ENCODE data around the gene KCTD16.
A peak's percentile ranks its signal among the peaks of the same experiment; 100 is the strongest.

KCTD16 gene

GRCh38 chr5:144196612-144197011 lies 25.9 kb downstream of the KCTD16 start:
- TF ChIP-seq CTCF (IDR thresholded peaks at IDR 0.05; ENCODE audit: borderline replicate concordance, insufficient read depth, low read depth, low read length) = no peak
- H3K4me3 ChIP-seq (ENCODE audit: low read depth, low read length) = no peak overlapping the region

GRCh38 chr5:144198386-144198785 lies 27.7 kb downstream of the KCTD16 start:
- TF ChIP-seq CTCF (IDR thresholded peaks at IDR 0.05; ENCODE audit: borderline replicate concordance, insufficient read depth, low read depth, low read length) = no peak
- H3K4me3 ChIP-seq (ENCODE audit: low read depth, low read length) = no peak overlapping the region

GRCh38 chr5:144201588-144201987 lies 30.9 kb downstream of the KCTD16 start:
- no peak for TF ChIP-seq CTCF (IDR thresholded peaks at IDR 0.05; ENCODE audit: borderline replicate concordance, insufficient read depth, low read depth, low read length)

GRCh38 chr5:144202072-144202471 lies 31.4 kb downstream of the KCTD16 start:
- no peak for TF ChIP-seq CTCF (IDR thresholded peaks at IDR 0.05; ENCODE audit: borderline replicate concordance, insufficient read depth, low read depth, low read length)
- no peak overlapping the region for H3K4me3 ChIP-seq (ENCODE audit: low read depth, low read length)

More at GRCh38 chr5:144201588-144201987, 30.9 kb downstream of the KCTD16 start:
- H3K4me3 ChIP-seq (ENCODE audit: low read depth, low read length) = no peak overlapping the region

GRCh38 chr5:144202726-144203125 lies 32.1 kb downstream of the KCTD16 start:
- H3K4me3 ChIP-seq (ENCODE audit: low read depth, low read length) = no peak overlapping the region
- no peak for TF ChIP-seq CTCF (IDR thresholded peaks at IDR 0.05; ENCODE audit: borderline replicate concordance, insufficient read depth, low read depth, low read length)

GRCh38 chr5:144203750-144204596 lies 33.3 kb downstream of the KCTD16 start:
- no peak overlapping the region for H3K4me3 ChIP-seq (ENCODE audit: low read depth, low read length)
- peak; percentile 65; the same call in 1 of the 2 replicates for TF ChIP-seq CTCF (IDR thresholded peaks at IDR 0.05; ENCODE audit: borderline replicate concordance, insufficient read depth, low read depth, low read length)

- H3K4me3 ChIP-seq (ENCODE audit: low read depth, low read length) = no peak overlapping the region
These were observed 34.5 kb downstream of the KCTD16 start for GRCh38 chr5:144205141-144205551.

More at GRCh38 chr5:144205141-144205551, 34.5 kb downstream of the KCTD16 start:
- no peak for TF ChIP-seq CTCF (IDR thresholded peaks at IDR 0.05; ENCODE audit: borderline replicate concordance, insufficient read depth, low read depth, low read length)

All from GM12875 (cell line).